ENCODE measurements around the gene RC3H2.

The RC3H2 gene

DNA sequence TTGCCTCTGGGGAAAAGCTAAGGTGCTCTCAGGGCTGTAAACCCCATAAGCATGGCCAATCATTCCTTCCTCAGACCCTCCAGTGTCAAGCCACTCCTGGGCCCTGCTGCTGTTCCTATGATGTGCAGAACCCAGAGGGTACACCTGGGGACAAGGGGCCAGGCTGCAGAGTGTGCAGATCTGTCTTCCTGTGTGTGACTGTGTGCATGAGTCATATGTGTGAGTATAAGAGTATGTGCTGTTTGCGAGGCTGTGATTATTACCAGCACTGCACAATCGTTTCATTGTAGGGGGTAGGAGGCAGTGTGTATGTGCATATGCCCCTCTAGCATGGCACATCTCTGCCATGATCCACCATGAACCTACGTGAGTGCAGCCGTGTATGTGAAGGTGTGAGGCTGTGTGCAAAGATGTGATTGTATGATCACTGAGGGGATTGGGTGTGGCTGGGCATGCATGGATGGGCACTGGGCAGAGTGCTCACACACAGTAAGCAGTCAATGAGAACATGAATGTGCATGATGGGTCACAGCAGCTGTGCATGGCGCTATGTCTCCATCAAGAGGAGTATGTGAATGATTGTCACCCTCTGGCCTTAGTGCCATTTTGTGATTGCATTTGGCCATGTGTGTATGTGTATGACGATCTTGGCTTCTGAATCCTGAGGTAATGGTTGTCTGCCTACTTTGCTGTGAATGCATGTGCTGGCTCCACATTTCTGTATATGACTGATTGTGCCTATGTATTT is 107.7 kb downstream of the RC3H2 start:
- no peak for DNase-seq
